Activated CD8-positive, alpha-beta memory T cell treated with anti-CD3 and anti-CD28 coated beads, Interleukin-2, amount 10 ng/mL, durations not matched to agents 7 days and 5 days (primary cell): ENCODE data around the gene VTN. TPM values are rescaled to one million over a fixed set of nuclear protein-coding genes. Genes with fewer than 3 reads are reported as not detected.
A peak's percentile ranks its signal among the peaks of the same experiment; 100 is the strongest.

Source experiments
- ATAC-seq: fragments of 150-1000 bp; cut with Tn5 transposase; one replicate; pipeline ENCODE4 v1.10.0; 2021; ENCODE audit warnings: moderate library complexity
- CTCF ChIA-PET: fragments of 350-600 bp; sonication (Branson Sonifier 250); formaldehyde crosslinking; loops from one replicate; lab custom pipeline; 2021; ENCODE audit warnings: antibody characterized with exemption; lab: Charles Lee
- DNase-seq: peaks from one replicate; pipeline ENCODE4 v3.0.0-alpha.2; 2020
- H3K27ac Mint-ChIP-seq: one replicate; pipeline ENCODE4 v1.8.0; 2021; ENCODE audit warnings: mild to moderate bottlenecking, mixed read lengths
- H3K27me3 Mint-ChIP-seq: one replicate; pipeline ENCODE4 v1.8.0; 2021; ENCODE audit warnings: mixed read lengths
- H3K36me3 Mint-ChIP-seq: one replicate; pipeline ENCODE4 v1.8.0; 2021; ENCODE audit warnings: mild to moderate bottlenecking, mixed read lengths
- H3K4me1 Mint-ChIP-seq: one replicate; pipeline ENCODE4 v1.8.0; 2021; ENCODE audit warnings: mixed read lengths
- H3K4me3 Mint-ChIP-seq: one replicate; pipeline ENCODE4 v1.8.0; 2021; ENCODE audit warnings: mild to moderate bottlenecking, moderate library complexity, mixed read lengths
- H3K9me3 Mint-ChIP-seq: one replicate; pipeline ENCODE4 v1.8.0; 2022; ENCODE audit warnings: low read depth, mixed read lengths
- total RNA-seq, 2 experiments: library from RNA; stranded (reverse); gene quantifications; one replicate each; pipeline ENCODE4 v1.2.3, GENCODE V29; 2021

VTN gene
- total RNA-seq, 2 experiments from 2014 or later = 0.18 to 0.26 TPM

GRCh38 chr17:28330671-28331070 is 39.4 kb downstream of the VTN start:
- ATAC-seq (no peak), DNase-seq (peak; percentile 34)
- CTCF ChIA-PET = no interaction called here
- Mint-ChIP-seq H3K36me3 (peaks cover 24% of the 10 kb centered on the region), H3K4me3 (no peak overlapping the region), H3K27ac (no peak overlapping the region), H3K4me1 (peaks cover 38% of the 10 kb centered on the region), H3K9me3 (no peaks in the 10 kb centered on the region), H3K27me3 (no peaks in the 10 kb centered on the region)

DNA sequence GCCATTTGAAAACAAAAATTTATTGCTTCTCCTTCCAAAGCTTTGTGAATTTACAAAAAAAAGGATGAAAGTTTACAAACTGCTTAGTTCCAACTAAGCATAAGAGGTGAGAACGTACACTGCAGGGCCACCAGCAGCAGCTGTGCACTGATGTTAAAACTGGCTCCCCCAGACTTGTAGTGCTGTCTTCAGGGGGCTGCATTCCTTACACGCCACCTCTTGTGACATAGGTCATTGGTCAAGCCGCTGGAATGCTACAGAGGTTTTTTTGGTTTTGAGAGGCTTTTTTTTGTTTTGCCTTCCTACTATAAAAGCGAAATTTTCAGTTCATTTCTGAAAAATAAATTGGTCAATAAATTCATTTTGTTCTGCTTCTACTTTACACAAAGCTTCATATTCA is 41.8 kb downstream of the VTN start:
- CTCF ChIA-PET = interaction anchor here (0.9 kb wide), 1 partner anchor 11 kb away, joined by 3 read pairs; no protein-coding TSS in a partner anchor
- peak; percentile 35 for DNase-seq
- Mint-ChIP-seq H3K27ac (no peak overlapping the region), H3K27me3 (no peaks in the 10 kb centered on the region), H3K4me1 (peaks cover 26% of the 10 kb centered on the region), H3K4me3 (no peak overlapping the region), H3K9me3 (no peaks in the 10 kb centered on the region), H3K36me3 (peaks cover 26% of the 10 kb centered on the region)
- no peak for ATAC-seq

GRCh38 chr17:28327709-28328108 is 42.4 kb downstream of the VTN start:
- CTCF ChIA-PET = interaction anchor here (0.6 kb wide), 1 partner anchor 164 kb away, joined by 4 read pairs; no protein-coding TSS in a partner anchor
- Mint-ChIP-seq H3K36me3 (peaks cover 29% of the 10 kb centered on the region), H3K27ac (peak overlapping the region; percentile 24), H3K4me3 (no peak overlapping the region), H3K27me3 (no peaks in the 10 kb centered on the region), H3K4me1 (peaks cover 29% of the 10 kb centered on the region), H3K9me3 (no peaks in the 10 kb centered on the region)
- no peak for ATAC-seq
- DNase-seq = no peak

GRCh38 chr17:28327031-28327607 is 43.0 kb downstream of the VTN start:
- Mint-ChIP-seq H3K9me3 (no peaks in the 10 kb centered on the region), H3K4me3 (no peak overlapping the region), H3K4me1 (peaks cover 32% of the 10 kb centered on the region), H3K27me3 (no peaks in the 10 kb centered on the region), H3K36me3 (peaks cover 32% of the 10 kb centered on the region), H3K27ac (peak overlapping the region; percentile 59)
- DNase-seq = peak; percentile 70
- ATAC-seq = peak; percentile 88
- CTCF ChIA-PET = interaction anchor here (0.6 to 1.7 kb wide), 2 partner anchors 8 to 163 kb away, joined by 4 read pairs; partner anchors contain the start of genes IFT20 and TNFAIP1

DNA sequence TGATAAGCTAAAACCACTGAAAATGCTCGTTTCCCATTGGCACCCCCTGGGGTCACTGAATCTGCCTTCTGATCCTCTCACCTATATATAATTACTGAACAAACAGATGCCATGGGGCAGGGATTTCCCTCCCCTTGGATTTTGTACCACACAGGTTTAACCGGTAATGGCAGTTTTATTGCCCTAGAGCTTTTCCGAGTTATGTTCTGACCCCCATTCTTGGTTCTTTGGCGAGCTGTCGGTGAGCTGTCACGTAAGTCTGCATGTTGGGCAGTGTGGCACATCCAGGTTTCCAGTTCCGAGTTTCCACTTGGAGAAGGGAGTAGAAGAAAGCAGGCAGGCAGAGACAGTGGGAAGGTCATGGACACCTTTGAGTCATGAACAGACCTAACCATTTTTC is 44.0 kb downstream of the VTN start:
- no peak overlapping the region for H3K27ac Mint-ChIP-seq
- no peak overlapping the region for H3K4me3 Mint-ChIP-seq
- ATAC-seq (no peak), DNase-seq (peak; percentile 33)
- CTCF ChIA-PET = interaction anchor here (1.7 kb wide), 1 partner anchor 9 kb away, joined by 4 read pairs; the partner anchor contains the start of genes IFT20 and TNFAIP1
- peaks cover 40% of the 10 kb centered on the region for H3K4me1 Mint-ChIP-seq
- H3K9me3 Mint-ChIP-seq = no peaks in the 10 kb centered on the region
- H3K36me3 Mint-ChIP-seq = peaks cover 32% of the 10 kb centered on the region
- no peaks in the 10 kb centered on the region for H3K27me3 Mint-ChIP-seq

DNA sequence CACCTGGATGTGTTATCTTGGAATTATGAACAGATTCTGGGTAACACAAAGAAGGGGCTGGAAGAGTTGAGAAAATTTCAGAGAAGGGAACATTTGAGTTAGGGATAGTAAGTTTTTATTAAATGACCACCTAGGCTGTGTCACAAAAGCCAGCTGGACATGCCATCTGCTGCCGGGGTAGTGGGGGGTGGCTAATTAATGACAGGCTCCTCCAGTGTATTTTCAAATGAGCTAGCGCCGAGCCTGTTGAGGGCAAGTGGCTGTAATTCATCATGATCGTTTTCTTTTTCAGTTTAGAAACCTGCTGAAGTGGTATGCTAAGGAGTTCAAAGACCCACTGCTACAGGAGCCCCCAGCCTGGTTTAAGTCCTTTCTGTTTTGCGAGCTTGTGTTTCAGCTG is 44.9 kb downstream of the VTN start:
- ATAC-seq (no peak), DNase-seq (no peak)
- H3K4me3 Mint-ChIP-seq = no peak overlapping the region
- no peak overlapping the region for H3K27ac Mint-ChIP-seq
- H3K9me3 Mint-ChIP-seq = no peaks in the 10 kb centered on the region
- H3K4me1 Mint-ChIP-seq = peaks cover 49% of the 10 kb centered on the region
- no peaks in the 10 kb centered on the region for H3K27me3 Mint-ChIP-seq
- H3K36me3 Mint-ChIP-seq = peaks cover 34% of the 10 kb centered on the region
- CTCF ChIA-PET = no interaction called here

DNA sequence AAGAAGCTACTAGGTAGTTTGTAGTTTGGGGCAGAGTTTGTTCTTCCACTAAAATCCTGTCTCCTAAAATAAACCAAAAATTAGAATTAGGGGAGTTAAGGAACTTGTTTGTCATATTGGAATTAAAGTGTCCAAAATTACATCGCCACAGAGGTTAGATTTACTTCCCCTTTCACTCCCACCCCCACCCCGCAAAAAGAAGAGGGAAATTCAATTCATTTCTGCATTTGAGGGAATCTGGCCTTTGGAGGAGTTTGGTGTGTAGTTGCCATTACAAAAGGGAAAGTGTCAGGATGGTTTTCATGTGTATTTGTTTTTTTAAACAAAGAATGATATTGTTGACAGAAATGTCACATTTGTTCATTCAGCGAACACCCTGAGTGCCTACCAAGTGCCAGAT is 45.3 kb downstream of the VTN start:
- H3K27ac Mint-ChIP-seq = no peak overlapping the region
- H3K36me3 Mint-ChIP-seq = peaks cover 34% of the 10 kb centered on the region
- no peak overlapping the region for H3K4me3 Mint-ChIP-seq
- DNase-seq (no peak), ATAC-seq (no peak)
- CTCF ChIA-PET = no interaction called here
- H3K9me3 Mint-ChIP-seq = no peaks in the 10 kb centered on the region
- H3K4me1 Mint-ChIP-seq = peaks cover 53% of the 10 kb centered on the region
- no peaks in the 10 kb centered on the region for H3K27me3 Mint-ChIP-seq

- CTCF ChIA-PET = no interaction called here
- Mint-ChIP-seq H3K27me3 (no peaks in the 10 kb centered on the region), H3K4me3 (no peak overlapping the region), H3K36me3 (peaks cover 34% of the 10 kb centered on the region), H3K4me1 (peaks cover 54% of the 10 kb centered on the region), H3K27ac (no peak overlapping the region), H3K9me3 (no peaks in the 10 kb centered on the region)
- DNase-seq (no peak), ATAC-seq (no peak)
These were observed 45.8 kb downstream of the VTN start for GRCh38 chr17:28324267-28324745.

- CTCF ChIA-PET = interaction anchor here (1.7 to 5.2 kb wide), 2 partner anchors 9 to 14 kb away, joined by 3 to 31 read pairs; partner anchors contain the start of genes IFT20 and TNFAIP1
- Mint-ChIP-seq H3K27me3 (no peaks in the 10 kb centered on the region), H3K4me1 (peaks cover 42% of the 10 kb centered on the region), H3K27ac (peak overlapping the region; percentile 89), H3K9me3 (no peaks in the 10 kb centered on the region), H3K36me3 (peaks cover 9% of the 10 kb centered on the region), H3K4me3 (peak overlapping the region; percentile 94)
- no peak for DNase-seq
- no peak for ATAC-seq
These were observed 49.7 kb downstream of the VTN start for GRCh38 chr17:28320215-28321061.

DNA sequence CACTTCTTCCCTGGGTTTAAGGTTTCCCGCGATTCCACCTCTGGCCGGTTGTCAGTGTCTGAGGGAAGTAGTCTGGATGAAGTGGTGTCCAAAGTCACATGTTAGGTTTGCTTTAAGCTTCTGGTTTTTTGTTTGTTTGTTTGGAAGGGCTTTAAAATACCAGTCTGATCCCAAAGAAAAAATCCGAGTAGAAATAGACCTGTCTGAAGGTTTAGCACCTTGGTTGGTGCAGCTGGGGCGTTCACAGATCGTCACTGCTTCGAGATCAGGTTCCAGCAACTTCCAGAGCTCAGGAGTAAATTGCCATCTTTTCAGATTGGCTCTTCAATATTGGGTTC is 50.5 kb downstream of the VTN start:
- H3K9me3 Mint-ChIP-seq = no peaks in the 10 kb centered on the region
- H3K27me3 Mint-ChIP-seq = no peaks in the 10 kb centered on the region
- no peak for ATAC-seq
- CTCF ChIA-PET = interaction anchor here (1.7 to 5.2 kb wide), 3 partner anchors 8 to 38 kb away, joined by 3 to 31 read pairs (median 5); partner anchors contain the start of genes IFT20, POLDIP2 and TNFAIP1
- H3K27ac Mint-ChIP-seq = peak overlapping the region; percentile 89
- H3K4me3 Mint-ChIP-seq = peak overlapping the region; percentile 94
- H3K4me1 Mint-ChIP-seq = peaks cover 42% of the 10 kb centered on the region
- H3K36me3 Mint-ChIP-seq = peaks cover 8% of the 10 kb centered on the region
- DNase-seq = no peak

DNA sequence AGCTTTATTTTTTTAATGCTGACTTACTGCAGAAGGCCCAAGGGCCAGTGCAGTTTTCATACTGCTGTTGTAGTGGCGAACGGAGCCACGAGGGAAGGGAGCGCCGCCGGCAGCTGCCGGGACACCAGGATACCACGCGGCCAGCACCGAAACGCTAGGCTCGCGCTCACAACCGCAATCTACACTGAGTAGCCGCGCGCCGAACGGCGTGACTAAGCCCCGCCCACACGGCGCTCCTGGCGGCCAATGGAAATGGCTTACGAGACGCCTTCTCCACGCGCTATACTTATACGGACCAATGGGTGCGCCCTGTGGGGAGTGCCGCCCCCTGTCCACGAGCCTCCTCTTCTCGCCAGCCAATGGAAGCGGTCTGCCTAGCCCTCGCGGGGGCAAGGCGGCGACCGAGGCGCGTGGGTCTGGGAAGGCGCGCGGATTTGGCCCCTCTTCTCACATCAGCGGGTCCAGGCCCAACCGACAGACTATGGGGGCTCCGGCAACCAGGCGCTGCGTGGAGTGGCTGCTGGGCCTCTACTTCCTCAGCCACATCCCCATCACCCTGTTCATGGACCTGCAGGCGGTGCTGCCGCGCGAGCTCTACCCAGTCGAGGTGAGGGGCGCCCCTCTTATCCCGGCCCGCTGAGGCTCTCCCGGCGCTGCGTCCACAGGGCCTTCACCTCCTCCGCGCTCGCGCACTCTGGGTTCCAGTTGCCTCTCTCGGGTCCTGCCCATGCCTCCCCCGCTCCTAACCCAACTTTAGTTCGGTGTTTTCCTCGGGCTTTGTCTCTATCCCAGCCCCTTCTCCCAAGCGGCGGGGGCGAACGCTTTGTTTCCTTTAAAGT is 51.1 kb downstream of the VTN start, which contains the start of gene TMEM97:
TSS of gene TMEM97 (plus strand) at position 442 of the 839 bp plus-strand sequence. CDS start at position 482, 40 bp downstream.
- CTCF ChIA-PET = interaction anchor here (1.0 to 5.2 kb wide), 8 partner anchors 8 to 425 kb away, joined by 3 to 31 read pairs (median 4); partner anchors contain the start of genes IFT20, LYRM9, POLDIP2 and TNFAIP1
- ATAC-seq (peak; percentile 99), DNase-seq (peak; percentile 98)
- H3K27ac Mint-ChIP-seq = peak within 1 kb of the TSS; percentile 89
- H3K27me3 Mint-ChIP-seq = no peaks in the 10 kb centered on the region
- peak within 1 kb of the TSS; percentile 94 for H3K4me3 Mint-ChIP-seq
- H3K4me1 Mint-ChIP-seq = peaks cover 42% of the 10 kb centered on the region
- H3K36me3 Mint-ChIP-seq = peaks cover 8% of the 10 kb centered on the region
- H3K9me3 Mint-ChIP-seq = no peaks in the 10 kb centered on the region

- Mint-ChIP-seq H3K36me3 (peaks cover 7% of the 10 kb centered on the region), H3K9me3 (no peaks in the 10 kb centered on the region), H3K4me1 (peaks cover 42% of the 10 kb centered on the region), H3K27me3 (peaks cover 2% of the 10 kb centered on the region), H3K27ac (peak overlapping the region; percentile 89), H3K4me3 (peak overlapping the region; percentile 94)
- peak; percentile 3 for ATAC-seq
- CTCF ChIA-PET = interaction anchor here (0.7 to 5.2 kb wide), 11 partner anchors 9 to 424 kb away, joined by 3 to 31 read pairs (median 3); partner anchors contain the start of genes IFT20, LYRM9, POLDIP2 and TNFAIP1
- no peak for DNase-seq
These were observed 51.9 kb downstream of the VTN start for GRCh38 chr17:28317966-28318758.
